NCI-H2107 (cell line): Measurements from ENCODE around the gene VAC14.

Experiments used
- DNase-seq: peaks from one replicate; lab custom pipeline; 2025; lab: John Stamatoyannopoulos, UW

Gene VAC14

GRCh38 chr16:70725024-70725911 lies 75.7 kb downstream of the VAC14 start:
- no peak for DNase-seq

DNA sequence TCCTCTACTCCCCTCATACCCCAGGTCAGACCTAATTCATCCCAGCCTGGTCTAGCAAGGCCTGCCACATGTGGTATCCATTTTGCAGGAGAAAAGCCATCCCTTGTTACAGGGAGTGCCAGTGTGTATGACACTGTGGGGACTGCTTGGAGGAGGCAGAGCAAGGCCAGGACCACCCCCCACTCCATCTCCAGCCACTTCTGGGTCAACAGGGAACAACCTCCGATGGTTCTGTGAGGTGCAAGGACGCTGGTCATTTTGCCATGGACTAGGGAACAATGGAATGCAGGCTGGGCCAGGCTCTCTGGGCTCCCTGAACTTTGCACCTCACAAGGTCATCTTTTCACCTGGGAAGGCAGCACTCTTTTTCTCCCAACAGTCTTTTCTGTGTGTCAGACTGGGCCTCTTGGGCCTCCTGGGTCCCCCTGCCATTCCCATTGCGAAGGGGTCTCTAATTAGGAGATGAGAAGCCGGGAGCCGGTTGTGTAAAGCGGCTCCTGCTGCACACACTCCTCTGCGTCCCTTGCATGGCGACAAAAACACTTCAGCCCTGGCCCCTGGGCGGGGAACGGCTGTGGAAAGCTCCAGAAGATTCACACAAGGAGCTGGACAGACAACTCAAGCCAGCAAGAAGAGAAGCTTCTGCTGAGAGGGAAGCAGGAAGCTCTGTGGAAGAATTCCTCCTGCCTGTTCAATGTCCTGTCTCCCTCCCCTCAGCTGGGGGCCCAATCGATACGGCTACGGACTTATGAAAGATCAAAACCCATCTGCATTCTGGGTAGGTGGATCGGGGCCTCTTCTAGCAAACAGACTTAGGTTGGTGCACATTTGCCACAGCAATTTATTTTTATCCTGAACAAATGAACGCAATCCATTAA lies 76.6 kb downstream of the VAC14 start:
- no peak for DNase-seq

GRCh38 chr16:70723740-70724145 lies 77.2 kb downstream of the VAC14 start:
- no peak for DNase-seq

DNA sequence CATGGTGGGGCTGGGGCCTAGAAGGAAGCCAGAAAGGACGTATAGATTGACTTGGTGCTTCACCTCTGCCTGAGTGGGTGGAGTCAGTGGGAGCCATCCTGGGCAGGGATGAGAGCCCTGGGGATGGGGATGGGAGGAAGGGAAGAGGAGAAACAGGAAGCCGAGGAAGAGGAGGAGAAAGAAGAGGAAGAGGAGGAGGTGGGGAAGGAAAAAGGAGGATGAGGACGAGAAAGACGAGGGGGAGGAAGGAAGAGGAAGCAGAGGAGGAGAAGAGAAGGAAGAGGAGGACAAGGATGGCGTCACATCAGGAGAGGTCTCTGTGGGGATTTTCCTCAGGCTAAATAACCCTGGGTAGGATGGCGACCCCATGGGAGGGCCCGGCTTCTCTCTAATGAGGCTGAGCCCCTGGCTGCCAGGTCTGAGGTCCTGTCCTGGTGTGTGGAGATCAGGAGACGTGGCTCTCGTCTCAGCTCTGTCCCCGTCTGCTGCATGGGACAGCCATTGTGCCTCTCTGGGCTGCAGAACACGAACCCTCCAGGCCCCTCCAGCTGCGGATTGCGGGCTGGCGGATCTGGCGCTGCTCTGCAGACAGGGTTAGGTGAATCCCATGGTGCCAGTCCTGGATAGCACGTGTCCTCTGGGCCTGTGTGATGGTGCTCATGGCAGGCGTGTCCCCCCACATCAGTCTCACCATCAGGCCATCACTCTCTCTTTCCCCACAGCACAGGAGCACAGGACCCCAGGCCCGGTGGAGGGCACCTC lies 79.6 kb downstream of the VAC14 start:
- no peak for DNase-seq

DNA sequence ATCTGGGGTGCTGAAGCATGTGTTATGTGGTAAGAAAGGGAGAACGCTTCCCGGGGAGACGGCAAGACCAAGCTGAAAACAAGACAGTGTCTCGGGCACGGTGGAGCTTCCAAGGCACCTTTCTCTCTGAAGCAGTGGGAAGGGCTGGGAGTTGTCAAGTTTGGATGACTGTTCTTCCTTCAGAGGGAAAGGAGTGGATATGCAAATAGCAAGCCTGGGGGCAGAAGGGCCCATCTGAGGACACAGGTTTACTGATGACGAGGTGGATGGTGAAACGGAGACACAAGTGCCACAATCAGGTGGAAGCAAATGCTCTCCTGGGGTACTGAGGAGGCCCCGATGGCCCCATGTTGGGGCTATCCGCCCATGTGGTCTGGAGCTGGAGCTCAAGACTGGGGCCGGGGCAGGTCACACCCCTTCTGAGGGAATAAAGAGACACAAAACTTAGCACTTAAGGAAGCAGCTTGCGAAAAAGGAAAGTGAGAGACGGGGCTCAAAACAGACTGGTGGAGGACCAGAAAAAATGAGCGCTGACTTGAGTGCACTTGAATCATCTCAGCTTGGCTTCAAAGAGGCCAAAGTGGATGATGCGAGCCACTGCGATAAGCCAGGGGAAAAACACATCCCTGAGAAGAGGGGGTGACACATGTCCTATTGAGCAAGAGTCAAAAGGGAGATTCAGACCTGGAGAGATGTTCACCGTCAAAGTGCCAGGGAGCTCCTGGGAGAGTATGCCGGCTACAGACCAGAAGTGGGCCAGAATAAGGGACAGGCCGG lies 80.3 kb downstream of the VAC14 start:
- DNase-seq, result no peak

DNA sequence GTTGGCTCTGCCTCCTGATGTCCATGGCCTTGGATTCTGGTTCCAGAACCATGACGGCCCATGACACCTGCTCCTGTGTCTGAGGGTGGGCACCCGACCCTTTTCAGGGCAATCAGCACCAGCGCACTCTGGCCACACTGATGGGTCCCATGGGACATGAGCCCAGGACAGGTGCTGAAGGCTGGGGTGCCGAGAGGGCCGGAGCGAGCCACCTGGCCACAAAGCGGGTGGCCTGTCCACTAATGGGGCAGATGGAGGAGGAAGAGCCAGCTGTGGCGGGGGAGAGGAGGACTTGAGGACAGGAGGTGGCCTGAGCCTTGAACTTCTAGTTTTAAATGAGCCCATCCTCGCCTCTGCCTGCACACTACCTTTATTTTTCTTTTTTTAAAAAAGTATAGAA lies 83.9 kb downstream of the VAC14 start:
- DNase-seq, result no peak

- no peak for DNase-seq
These were observed 85.0 kb downstream of the VAC14 start for GRCh38 chr16:70715860-70716357.

DNA sequence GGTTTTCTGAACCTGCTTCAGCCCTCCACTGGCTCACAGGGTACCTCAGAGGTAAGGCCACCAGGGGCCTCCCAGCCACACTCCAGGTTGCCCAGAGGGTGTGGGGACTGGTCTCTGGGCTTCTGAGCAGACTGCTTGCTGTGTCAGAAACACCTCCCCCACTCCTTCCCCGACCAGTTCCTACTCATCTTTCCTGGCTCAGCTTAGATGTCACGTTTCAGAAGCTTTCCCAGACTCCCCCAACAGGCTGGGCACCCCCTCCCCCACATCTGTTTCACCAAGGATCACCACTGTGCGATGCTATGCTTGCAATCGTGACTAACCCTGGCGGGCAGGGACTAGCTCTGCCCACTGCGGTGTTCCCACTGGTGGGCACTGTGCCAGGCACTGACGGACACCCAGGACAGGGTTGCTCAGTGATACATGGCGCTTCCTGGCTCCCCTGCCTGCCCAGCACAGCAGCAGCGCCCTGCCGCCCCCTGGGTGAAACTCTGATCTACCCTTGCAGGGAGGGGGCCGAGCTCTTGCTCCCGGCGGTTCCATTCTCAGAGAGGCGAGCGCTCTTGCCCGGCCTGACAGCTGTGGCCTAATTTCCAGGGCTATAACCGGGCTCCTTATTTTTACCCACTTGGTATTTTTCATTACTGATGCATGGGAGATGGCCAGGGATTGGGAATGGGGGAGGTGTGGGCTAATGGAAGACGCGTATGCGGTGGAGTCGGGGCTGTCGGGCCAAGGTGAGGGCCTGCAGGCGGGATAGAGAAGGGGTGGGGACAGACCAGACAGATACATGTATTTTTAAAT lies 85.7 kb downstream of the VAC14 start:
- DNase-seq, result no peak

- no peak for DNase-seq
These were observed 86.3 kb downstream of the VAC14 start for GRCh38 chr16:70714581-70715054.

DNA sequence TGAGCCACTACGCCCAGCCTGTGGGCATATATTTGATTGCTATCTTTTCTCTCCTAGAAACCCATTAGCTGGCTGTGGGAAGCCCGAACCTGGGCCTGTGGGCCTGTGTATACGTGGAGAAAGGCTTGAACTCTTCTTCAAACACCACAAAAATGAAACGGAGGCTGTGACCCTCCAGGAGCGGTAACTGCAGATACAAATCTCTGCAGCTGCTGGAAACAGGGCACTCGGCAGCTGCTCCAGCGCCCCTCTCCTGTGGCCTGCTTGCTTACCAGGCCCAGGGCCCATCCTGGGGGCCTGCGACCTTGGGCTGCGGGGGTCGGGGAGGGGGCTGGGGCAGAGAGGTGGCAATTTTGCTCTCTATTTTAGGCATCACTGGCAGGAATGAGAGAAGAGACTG lies 87.1 kb downstream of the VAC14 start:
- DNase-seq, result no peak

DNA sequence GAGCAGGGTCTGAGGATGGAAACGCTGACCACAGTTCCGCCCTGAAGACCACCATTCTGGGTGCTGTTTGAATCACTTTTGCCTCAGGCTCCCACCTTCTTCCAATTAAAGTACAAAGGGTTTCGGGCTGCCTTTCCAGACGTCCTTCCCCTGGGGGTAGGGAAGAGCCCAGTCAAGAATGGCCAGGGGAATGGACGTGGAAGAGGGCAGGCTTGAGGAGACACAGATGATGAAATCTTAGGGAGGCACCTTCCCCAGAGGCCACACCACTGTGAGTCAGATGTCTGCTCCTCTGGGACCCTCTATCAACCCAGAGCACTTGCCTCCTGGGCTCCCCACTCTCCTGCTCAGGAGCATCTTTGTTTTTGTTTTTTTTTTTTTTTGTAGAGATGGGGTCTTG lies 87.6 kb downstream of the VAC14 start:
- no peak for DNase-seq

DNA sequence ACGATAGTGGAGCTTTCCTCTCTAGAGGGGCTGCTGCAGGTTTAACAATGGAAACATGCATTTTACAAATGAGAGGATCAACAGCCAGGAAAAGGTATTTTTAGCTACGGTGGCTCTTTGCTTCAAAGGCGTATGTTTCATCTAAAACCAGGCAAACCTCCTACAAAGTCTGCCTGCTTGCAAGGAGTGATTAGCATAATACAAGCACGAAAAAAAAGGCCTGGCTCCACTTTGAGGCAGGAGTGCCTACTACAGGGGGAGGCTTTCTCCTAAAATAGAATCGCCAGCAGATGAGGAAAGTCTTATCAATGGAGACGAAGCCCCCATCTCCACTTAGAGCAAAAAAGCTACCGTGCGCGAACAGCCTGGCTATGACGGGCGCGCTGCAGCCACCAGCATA lies 88.0 kb downstream of the VAC14 start:
- DNase-seq, result no peak

GRCh38 chr16:70712359-70712758 lies 88.6 kb downstream of the VAC14 start:
- no peak for DNase-seq

DNA sequence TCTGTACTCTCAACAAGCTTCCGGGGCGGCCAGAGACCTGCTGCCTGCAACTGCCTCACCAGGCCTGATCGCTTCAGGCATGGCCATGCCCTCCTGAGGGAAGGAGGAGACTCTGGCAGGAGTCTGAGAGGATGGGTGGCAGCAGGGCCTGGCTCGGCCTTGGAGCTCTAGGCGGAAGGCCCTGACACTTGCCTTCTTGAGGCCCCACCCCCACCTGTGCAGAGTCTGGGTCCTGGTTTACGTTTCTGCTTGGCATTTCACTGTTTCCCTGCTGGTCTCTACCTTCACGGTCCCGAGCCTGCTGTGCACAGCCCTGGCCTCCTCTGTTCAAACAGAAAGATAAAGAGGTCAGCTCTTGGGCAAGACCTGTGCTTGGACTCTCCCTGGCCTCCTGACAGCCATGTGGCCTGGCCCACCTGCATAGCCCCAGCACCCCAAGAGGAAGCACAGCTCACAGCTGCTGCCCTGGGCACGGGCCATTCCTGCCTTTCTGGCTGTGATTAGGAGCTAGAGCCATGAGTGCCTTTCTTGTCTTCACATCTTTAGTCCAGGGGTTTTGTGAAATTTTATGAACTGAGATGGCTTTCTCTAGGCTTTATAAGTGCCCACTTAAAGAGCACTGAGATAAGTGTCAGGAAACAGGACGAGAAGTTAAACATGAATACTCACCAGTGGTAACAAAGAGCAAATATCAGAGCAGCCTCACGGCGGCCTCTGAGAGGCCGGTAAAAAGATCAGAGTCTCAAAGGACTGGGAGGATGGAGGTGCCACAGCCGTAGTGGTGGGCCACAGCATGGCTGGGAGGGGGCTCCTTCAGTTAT lies 89.5 kb downstream of the VAC14 start:
- no peak for DNase-seq

GRCh38 chr16:70710422-70711210 lies 90.3 kb downstream of the VAC14 start:
- DNase-seq, result no peak

DNA sequence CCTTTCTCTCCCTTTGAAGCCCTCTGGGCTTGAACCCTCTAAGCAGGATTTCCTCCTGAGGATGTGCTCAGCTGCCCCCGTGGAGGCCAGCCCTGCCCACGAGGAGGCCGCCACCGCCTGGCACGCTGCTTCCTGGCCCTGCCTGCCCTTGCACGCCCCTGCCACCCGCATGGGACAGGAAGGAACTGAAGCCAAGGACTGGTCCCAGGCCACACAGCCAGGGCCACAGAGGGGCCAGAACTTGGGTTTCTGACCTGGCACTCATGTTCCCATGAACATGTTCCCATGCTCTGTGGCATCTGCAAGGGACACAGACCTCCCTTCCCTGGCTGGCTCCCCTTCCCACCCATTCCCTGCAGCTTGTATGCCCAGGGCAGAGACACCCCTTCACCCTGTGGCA lies 91.0 kb downstream of the VAC14 start:
- no peak for DNase-seq

GRCh38 chr16:70709457-70709856 lies 91.5 kb downstream of the VAC14 start:
- DNase-seq, result no peak

GRCh38 chr16:70708366-70709246 lies 92.4 kb downstream of the VAC14 start:
- no peak for DNase-seq
